Endodermal cell (in vitro differentiated cells): Measurements from ENCODE around the gene COQ8A. TPM values are rescaled to one million over a fixed set of nuclear protein-coding genes. Genes with fewer than 3 reads are reported as not detected.

Source experiments
- DNase-seq: peaks from one replicate; pipeline ENCODE4 v3.0.0-alpha.2; 2017
- H3K27ac ChIP-seq: 2 replicates; pipeline ENCODE4 v1.5.1; 2013; ENCODE audit warnings: mild to moderate bottlenecking, low read depth, low read length, moderate library complexity
- H3K27me3 ChIP-seq: 2 replicates; pipeline ENCODE4 v1.6.1; 2013; ENCODE audit warnings: mild to moderate bottlenecking, low read length, moderate library complexity; ENCODE audit not compliant: insufficient read depth, control insufficient read depth, poor library complexity, severe bottlenecking
- H3K36me3 ChIP-seq: 2 replicates; pipeline ENCODE4 v1.7.0; 2013; ENCODE audit warnings: mild to moderate bottlenecking, low read length, moderate library complexity; ENCODE audit not compliant: control insufficient read depth, insufficient read depth
- H3K4me1 ChIP-seq: one replicate; pipeline ENCODE4 v1.7.0; 2013; ENCODE audit warnings: low read length; ENCODE audit not compliant: control insufficient read depth, insufficient read depth
- H3K4me3 ChIP-seq: 2 replicates; pipeline ENCODE4 v1.5.1; 2013; ENCODE audit warnings: mild to moderate bottlenecking, low read length, moderate library complexity
- H3K9ac ChIP-seq: 2 replicates; pipeline ENCODE4 v1.6.1; 2013; ENCODE audit warnings: mild to moderate bottlenecking, low read length, moderate library complexity; ENCODE audit not compliant: poor library complexity, severe bottlenecking; ENCODE audit errors: extremely low read depth
- H3K9me3 ChIP-seq: 2 replicates; pipeline ENCODE4 v1.6.1; 2013; ENCODE audit warnings: mild to moderate bottlenecking, low read length, moderate library complexity; ENCODE audit not compliant: control insufficient read depth
- H3K27ac Mint-ChIP-seq: 2 replicates; pipeline ENCODE4 v1.8.0; 2020; ENCODE audit warnings: mixed read lengths
- H3K27me3 Mint-ChIP-seq: 2 replicates; pipeline ENCODE4 v1.8.0; 2021; ENCODE audit warnings: mild to moderate bottlenecking, mixed read lengths; ENCODE audit not compliant: insufficient read depth
- H3K36me3 Mint-ChIP-seq: 2 replicates; pipeline ENCODE4 v1.8.0; 2020; ENCODE audit warnings: low read depth, mixed read lengths
- H3K4me1 Mint-ChIP-seq: 2 replicates; pipeline ENCODE4 v1.8.0; 2020; ENCODE audit warnings: mixed read lengths
- H3K4me3 Mint-ChIP-seq: 2 replicates; pipeline ENCODE4 v1.8.0; 2020; ENCODE audit warnings: mild to moderate bottlenecking, moderate library complexity, mixed read lengths
- H3K9me3 Mint-ChIP-seq: 2 replicates; pipeline ENCODE4 v1.8.0; 2020; ENCODE audit warnings: mild to moderate bottlenecking, mixed read lengths
- CTCF ChIP-seq: fragments of 200-600 bp; sonication (generic); conservative IDR thresholded peaks from 2 replicates; pipeline ENCODE4 v1.5.0; 2021; ENCODE audit warnings: antibody characterized with exemption, mild to moderate bottlenecking
- WGBS, 2 experiments: methylation state at CpG; one replicate each; pipeline versions ENCODE4 v1.1.5 to v1.1.7; 2013; ENCODE audit warnings: missing lambda C conversion rate in 2 of 2, mixed read lengths in 1 of 2; ENCODE audit not compliant: insufficient coverage in 1 of 2, insufficient read length in 1 of 2; 5-methylcytosine and 5-hydroxymethylcytosine counted together
- total RNA-seq, 2 donors: library from RNA; stranded (reverse); fragmentation: NEBNext Ultra II Directional in 1 of 2; extraction: Animal tissue kit (Norgen Biotek cat#: 25700) in 1 of 2; gene quantifications; 2 replicates in 1 of 2; 3 replicates in 1 of 2; pipeline ENCODE4 v1.2.1, GENCODE V29; 2021

Gene COQ8A
- total RNA-seq, 2 donors from 2014 or later, result 6.6 to 14.9 TPM

- DNase-seq, result no peak
- Histone ChIP-seq H3K4me1 (peaks cover 12% of the 10 kb centered on the region), H3K9me3 (no peaks in the 10 kb centered on the region), H3K9ac (no peak overlapping the region), H3K4me3 (no peak overlapping the region), H3K36me3 (no peaks in the 10 kb centered on the region), H3K27me3 (no peaks in the 10 kb centered on the region), H3K27ac (no peak overlapping the region)
- H3K4me3 Mint-ChIP-seq, result no peak overlapping the region
- peak overlapping the region; percentile 76 for H3K27ac Mint-ChIP-seq
- H3K9me3 Mint-ChIP-seq, result no peaks in the 10 kb centered on the region
- no peak for TF ChIP-seq CTCF
- H3K36me3 Mint-ChIP-seq, result peaks cover 21% of the 10 kb centered on the region
- H3K27me3 Mint-ChIP-seq, result no peaks in the 10 kb centered on the region
- peaks cover 21% of the 10 kb centered on the region for H3K4me1 Mint-ChIP-seq
- 96 to 100% methylated on average over 2 to 12 of the region's 12 CpGs for WGBS, 2 experiments
Measured at GRCh38 chr1:226989085-226989920, 49.2 kb downstream of the COQ8A start.

DNA sequence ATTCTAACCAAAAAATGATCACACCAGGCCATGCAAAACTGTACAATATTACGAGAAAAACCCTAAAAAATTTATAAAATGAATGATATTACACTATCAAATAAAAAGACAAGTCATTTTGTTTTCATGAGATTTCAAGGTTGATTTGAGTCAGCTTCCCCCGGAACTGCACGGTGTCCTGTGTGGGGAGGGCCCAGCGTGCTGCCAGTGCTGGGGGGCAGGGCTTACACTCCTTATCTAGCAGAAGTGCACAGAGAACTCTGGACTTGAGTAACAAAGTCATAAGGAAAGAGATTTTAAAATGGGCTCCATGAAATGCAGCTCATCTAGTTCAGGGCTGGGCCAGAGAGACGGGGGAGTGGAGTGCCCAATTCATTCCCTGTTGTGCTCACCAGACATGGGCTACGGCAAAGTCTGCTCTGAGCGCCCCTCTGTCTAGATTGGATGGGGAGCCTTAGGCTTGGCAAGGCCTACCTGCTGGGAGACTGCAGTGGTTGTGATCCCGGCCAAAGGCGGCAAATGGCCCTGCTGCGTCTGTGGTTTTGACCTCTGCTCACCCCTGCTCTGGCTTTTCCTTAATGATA, 50.1 kb downstream of the COQ8A start:
- Histone ChIP-seq H3K36me3 (no peaks in the 10 kb centered on the region), H3K27ac (no peak overlapping the region), H3K27me3 (no peaks in the 10 kb centered on the region), H3K4me1 (peaks cover 14% of the 10 kb centered on the region), H3K9ac (no peak overlapping the region), H3K4me3 (no peak overlapping the region), H3K9me3 (no peaks in the 10 kb centered on the region)
- H3K4me1 Mint-ChIP-seq, result peaks cover 25% of the 10 kb centered on the region
- TF ChIP-seq CTCF, result no peak
- peak overlapping the region; percentile 57 for H3K27ac Mint-ChIP-seq
- no peak overlapping the region for H3K4me3 Mint-ChIP-seq
- H3K9me3 Mint-ChIP-seq, result no peaks in the 10 kb centered on the region
- DNase-seq, result no peak
- H3K36me3 Mint-ChIP-seq, result peaks cover 21% of the 10 kb centered on the region
- WGBS, 2 experiments, result 92 to 95% methylated on average over 5 to 9 of the region's 10 CpGs
- no peaks in the 10 kb centered on the region for H3K27me3 Mint-ChIP-seq

GRCh38 chr1:226991920-226992319, 51.8 kb downstream of the COQ8A start:
- Mint-ChIP-seq H3K4me3 (no peak overlapping the region), H3K27ac (no peak overlapping the region), H3K4me1 (peaks cover 25% of the 10 kb centered on the region), H3K9me3 (no peaks in the 10 kb centered on the region), H3K27me3 (no peaks in the 10 kb centered on the region), H3K36me3 (peaks cover 10% of the 10 kb centered on the region)
- TF ChIP-seq CTCF, result no peak
- Histone ChIP-seq H3K27ac (no peak overlapping the region), H3K9ac (no peak overlapping the region), H3K27me3 (no peaks in the 10 kb centered on the region), H3K36me3 (no peaks in the 10 kb centered on the region), H3K4me1 (peaks cover 14% of the 10 kb centered on the region), H3K4me3 (no peak overlapping the region), H3K9me3 (no peaks in the 10 kb centered on the region)
- DNase-seq, result no peak
- 92 to 100% methylated on average over 4 of the region's 4 CpGs for WGBS, 2 experiments
